HCT116 (cell line): ENCODE measurements around the gene ZIC5. TPM values are rescaled to one million over a fixed set of nuclear protein-coding genes. Genes with fewer than 3 reads are reported as not detected.

ENCODE experiments used
- ATAC-seq: fragments of 200-7000 bp; cut with Tn5 transposase; 2 replicates; pipeline ENCODE4 v1.9.1; 2020; ENCODE audit warnings: mild to moderate bottlenecking, moderate library complexity
- BruUV-seq: library from RNA; stranded (reverse); fragments of 400-500 nt; replicated peaks from 2 replicates; lab custom pipeline; 2021; lab: Mats Ljungman, UMichigan
- CTCF ChIA-PET: fragments of 300-600 bp; sonication (Branson Sonifier 250); formaldehyde crosslinking; loops from one replicate; lab custom pipeline; 2021; ENCODE audit warnings: antibody characterized with exemption; lab: Charles Lee
- POLR2A ChIA-PET: fragments of 300-600, 350-600 bp; sonication (Branson Sonifier 250); formaldehyde crosslinking; loops from one replicate; lab custom pipeline; 2021; ENCODE audit warnings: antibody characterized with exemption; lab: Charles Lee
- RAD21 ChIA-PET, 2 experiments: fragments of 300-600 bp; sonication (Branson Sonifier 250); formaldehyde crosslinking; loops; one replicate each; lab custom pipeline; 2023; ENCODE audit warnings: low total read pairs in 2 of 2; ENCODE audit not compliant: uncharacterized antibody in 2 of 2, unreplicated experiment in 2 of 2, low non-redundant PET in 1 of 2; lab: Charles Lee
- DNase-seq: peaks from one replicate; pipeline ENCODE4 v3.0.0-alpha.2; 2010; ENCODE audit warnings: low read depth, low spot score
- H2AFZ ChIP-seq: fragments of 200-600 bp; shearing (Covaris generic), sonication (generic); 2 replicates; pipeline ENCODE4 v1.6.1; 2017; ENCODE audit warnings: low read depth, mixed run types, mixed read lengths, antibody characterized with exemption, low read length; ENCODE audit not compliant: poor library complexity, severe bottlenecking
- H3K27ac ChIP-seq: 2 replicates; pipeline ENCODE4 v1.5.1; 2012; ENCODE audit warnings: low read depth, low read length
- H3K27me3 ChIP-seq: fragments of 200-600 bp; sonication (generic); 2 replicates; pipeline ENCODE4 v1.6.1; 2016; ENCODE audit warnings: mixed run types, low read length, mixed read lengths; ENCODE audit not compliant: insufficient read depth
- H3K36me3 ChIP-seq, 2 experiments: fragments of 200-500 bp in 1 of 2; fragments of 200-600 bp in 1 of 2; sonication (Bioruptor generic) in 1 of 2; sonication (generic) in 1 of 2; 2 replicates each; pipeline versions ENCODE4 v1.5.1 to v1.6.1; 2014 to 2016; ENCODE audit warnings: low read length in 2 of 2, inconsistent platforms in 1 of 2, mixed read lengths in 1 of 2, mixed run types in 1 of 2; ENCODE audit not compliant: insufficient read depth in 2 of 2, control insufficient read depth in 1 of 2
- H3K4me1 ChIP-seq, 2 experiments: fragments of 200-600 bp in 1 of 2; sonication (generic) in 1 of 2; 2 replicates each; pipeline versions ENCODE4 v1.5.1 to v1.6.1; 2012 to 2017; ENCODE audit warnings: low read length in 2 of 2, inconsistent platforms in 1 of 2, mild to moderate bottlenecking in 1 of 2, mixed read lengths in 1 of 2, mixed run types in 1 of 2, moderate library complexity in 1 of 2; ENCODE audit not compliant: insufficient read depth in 2 of 2, control insufficient read depth in 1 of 2
- H3K4me2 ChIP-seq: fragments of 200-600 bp; sonication (generic); 2 replicates; pipeline ENCODE4 v1.6.1; 2017; ENCODE audit warnings: mixed run types, low read length, mixed read lengths
- H3K4me3 ChIP-seq, 2 experiments: fragments of 200-600 bp in 1 of 2; sonication (generic) in 1 of 2; replicated peaks in 1 of 2; 2 replicates each; pipeline ENCODE4 v1.5.1; 2011 to 2016; ENCODE audit warnings: low read length in 2 of 2, control low read depth in 1 of 2, low read depth in 1 of 2, mild to moderate bottlenecking in 1 of 2, mixed read lengths in 1 of 2, mixed run types in 1 of 2
- H3K79me2 ChIP-seq: fragments of 200-600 bp; sonication (generic); 2 replicates; pipeline ENCODE4 v1.6.1; 2017; ENCODE audit warnings: mild to moderate bottlenecking, mixed run types, low read length, moderate library complexity, mixed read lengths; ENCODE audit not compliant: insufficient read depth
- H3K9ac ChIP-seq: fragments of 200-600 bp; sonication (generic); 2 replicates; pipeline ENCODE4 v1.6.1; 2016; ENCODE audit warnings: low read length, mixed read lengths
- H3K9me2 ChIP-seq: fragments of 200-600 bp; sonication (generic), shearing (Covaris generic); 2 replicates; pipeline ENCODE4 v1.6.1; 2017; ENCODE audit warnings: mixed run types, mild to moderate bottlenecking, moderate library complexity; ENCODE audit not compliant: insufficient read depth
- H3K9me3 ChIP-seq, 2 experiments: fragments of 200-500 bp in 1 of 2; fragments of 200-600 bp in 1 of 2; sonication (Bioruptor generic) in 1 of 2; sonication (generic) in 1 of 2; 2 replicates each; pipeline ENCODE4 v1.6.1; 2014 to 2017; ENCODE audit warnings: low read length in 2 of 2, mixed read lengths in 2 of 2, inconsistent platforms in 1 of 2, low read depth in 1 of 2, mild to moderate bottlenecking in 1 of 2, mixed run types in 1 of 2, moderate library complexity in 1 of 2; ENCODE audit not compliant: control insufficient read depth in 1 of 2, insufficient read depth in 1 of 2
- H4K20me1 ChIP-seq: fragments of 200-600 bp; sonication (generic), shearing (Covaris generic); 2 replicates; pipeline ENCODE4 v1.6.1; 2017; ENCODE audit warnings: mixed run types, mild to moderate bottlenecking, moderate library complexity; ENCODE audit not compliant: insufficient read depth
- ATF3 ChIP-seq: IDR thresholded peaks from 2 replicates; pipeline ENCODE4 v1.6.1; 2012
- CBX3 ChIP-seq: IDR thresholded peaks from 2 replicates; pipeline ENCODE4 v1.6.1; 2012; ENCODE audit warnings: low read depth
- CEBPB ChIP-seq: IDR thresholded peaks from 2 replicates; pipeline ENCODE4 v1.6.1; 2012; ENCODE audit warnings: low read depth
- EZH2 ChIP-seq: fragments of 200-600 bp; sonication (generic); IDR thresholded peaks from 2 replicates; pipeline ENCODE4 v1.6.1; 2017; ENCODE audit warnings: antibody characterized with exemption, mixed run types
- POLR2A ChIP-seq: IDR thresholded peaks from 2 replicates; pipeline ENCODE4 v1.7.0; 2011; ENCODE audit warnings: borderline replicate concordance; ENCODE audit not compliant: insufficient read depth, insufficient read length; ENCODE audit errors: extremely low read depth
- POLR2AphosphoS5 ChIP-seq: IDR thresholded peaks from 2 replicates; pipeline ENCODE4 v1.6.1; 2011; ENCODE audit warnings: mild to moderate bottlenecking, low read depth, low read length, moderate library complexity
- RAD21 ChIP-seq: IDR thresholded peaks from 2 replicates; pipeline ENCODE4 v1.6.1; 2012; ENCODE audit warnings: low read depth, mild to moderate bottlenecking
- SRF ChIP-seq: IDR thresholded peaks from 2 replicates; pipeline ENCODE4 v1.6.1; 2012; ENCODE audit warnings: low read depth
- TCF7L2 ChIP-seq: IDR thresholded peaks from 2 replicates; pipeline ENCODE4 v1.7.0; 2011; ENCODE audit warnings: borderline replicate concordance, inconsistent platforms; ENCODE audit not compliant: insufficient read depth, insufficient read length; ENCODE audit errors: extremely low read depth
- ZBTB33 ChIP-seq: IDR thresholded peaks from 2 replicates; pipeline ENCODE4 v1.6.1; 2011; ENCODE audit warnings: mild to moderate bottlenecking, low read length, moderate library complexity; ENCODE audit not compliant: insufficient replicate concordance; ENCODE audit errors: extremely low read depth
- ZFX ChIP-seq: fragments of 450-650 bp; IDR thresholded peaks from 2 replicates; pipeline ENCODE4 v1.6.1; 2017
- ZNF274 ChIP-seq: fragments of 200-500 bp; sonication (Bioruptor generic); IDR thresholded peaks from 2 replicates; pipeline ENCODE4 v1.6.1; 2014; ENCODE audit warnings: mild to moderate bottlenecking, low read depth, low read length, inconsistent platforms
- intact Hi-C: fragments of 100-400 bp; cut with micrococcal nuclease; formaldehyde crosslinking; loops from 2 replicates; pipeline ENCODE4 v1.10.0; 2022
- total RNA-seq: library from RNA; stranded (reverse); gene quantifications from one replicate; pipeline ENCODE4 v1.2.1, GENCODE V29; 2021; ENCODE audit not compliant: unreplicated experiment

The ZIC5 gene
- total RNA-seq, 1 experiment from 2014 or later, result 10.3 TPM

- Histone ChIP-seq H3K36me3 (peaks cover 11 to 20% of the 10 kb centered on the region in 2 experiments; a peak in 2 of 4 replicates), H3K4me2 (peak overlapping the region; percentile 99), H3K4me3 (peak overlapping the region; percentile 79 to 82), H2AFZ (no peak overlapping the region), H3K4me1 (peaks cover 10 to 33% of the 10 kb centered on the region in 2 experiments), H4K20me1 (no peaks in the 10 kb centered on the region), H3K9me3 (no peaks in the 10 kb centered on the region), H3K79me2 (peaks cover 51% of the 10 kb centered on the region), H3K27me3 (no peaks in the 10 kb centered on the region), H3K27ac (peak overlapping the region; percentile 97), H3K9me2 (no peaks in the 10 kb centered on the region), H3K9ac (peak overlapping the region; percentile 96)
- peak; percentile 32 for ATAC-seq
- ChIA-PET RAD21 (no interaction called here), CTCF (no interaction called here), POLR2A (interaction anchor here (3.0 kb wide), 1 partner anchor 12 kb away, joined by 21 read pairs; the partner anchor contains the start of gene ZIC2)
- TSS peak; percentile 31 for BruUV-seq
- no peak for DNase-seq
- intact Hi-C loops, result loop anchor here (5.0 kb wide), 2 partner anchors 311 to 544 kb away; no protein-coding TSS in a partner anchor
- TF ChIP-seq ZFX (peak; percentile 85), ATF3 (no peak), ZNF274 (no peak), EZH2 (no peak), POLR2A (peak; percentile 33), POLR2AphosphoS5 (peak; percentile 49; the same call in 1 of the 2 replicates)
Observed at GRCh38 chr13:99968521-99969452, 2.8 kb downstream of the ZIC5 start.

- Histone ChIP-seq H3K4me2 (peak overlapping the region; percentile 99), H2AFZ (no peak overlapping the region), H3K27me3 (no peaks in the 10 kb centered on the region), H3K27ac (peak overlapping the region; percentile 97), H3K9ac (peak overlapping the region; percentile 96), H3K9me2 (no peaks in the 10 kb centered on the region), H3K79me2 (peaks cover 51% of the 10 kb centered on the region), H3K4me3 (peak overlapping the region; percentile 79 to 82), H3K9me3 (no peaks in the 10 kb centered on the region), H3K36me3 (peaks cover 11 to 20% of the 10 kb centered on the region in 2 experiments; a peak in 2 of 4 replicates), H4K20me1 (no peaks in the 10 kb centered on the region), H3K4me1 (peaks cover 10 to 33% of the 10 kb centered on the region in 2 experiments)
- ChIA-PET POLR2A (no interaction called here), CTCF (no interaction called here), RAD21 (no interaction called here)
- TF ChIP-seq CEBPB (no peak), SRF (no peak), TCF7L2 (no peak), CBX3 (no peak), RAD21 (no peak), EZH2 (no peak), ZBTB33 (peak; percentile 3)
- ATAC-seq (peak; percentile 9; the same call in 1 of the 2 replicates), DNase-seq (no peak)
- BruUV-seq, result no TSS peak
- intact Hi-C loops, result loop anchor here (5.0 kb wide), 2 partner anchors 311 to 544 kb away; no protein-coding TSS in a partner anchor
Observed at GRCh38 chr13:99967869-99968520, 3.6 kb downstream of the ZIC5 start.
